ENCODE results near the gene C6orf163. TPM values are rescaled to one million over a fixed set of nuclear protein-coding genes. Genes with fewer than 3 reads are reported as not detected.

Gene C6orf163
- total RNA-seq, 4 donors from 2014 or later = 7.0 to 8.6 TPM; not detected in 2

DNA sequence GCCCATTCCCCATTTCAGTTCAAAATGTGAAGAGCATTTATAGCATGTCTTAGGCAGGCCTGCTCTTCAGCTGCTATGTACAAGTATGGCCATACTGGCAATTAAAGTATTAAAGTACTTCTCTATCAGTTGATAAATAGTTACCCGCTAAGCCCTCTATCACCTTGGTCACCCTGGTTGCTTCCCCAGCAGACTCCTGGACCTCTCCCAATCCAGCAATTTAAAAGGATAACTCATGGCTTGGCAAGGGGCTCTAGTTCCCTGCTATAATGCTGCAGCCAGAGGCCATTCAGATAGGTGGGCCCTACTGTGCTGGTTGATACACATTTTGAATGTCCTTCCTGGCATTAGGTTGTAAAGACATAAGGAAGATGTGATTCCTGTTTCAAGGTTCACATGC, 7.0 kb downstream of the C6orf163 start:
- H3K36me3 ChIP-seq = peaks cover 0 to 4% of the 10 kb centered on the region in 2 donors
- H3K27me3 ChIP-seq = no peaks in the 10 kb centered on the region
- no peak overlapping the region for H3K4me3 ChIP-seq
- TF ChIP-seq POLR2A (IDR thresholded peaks at IDR 0.05) = no peak
- TF ChIP-seq, protein P1, sequence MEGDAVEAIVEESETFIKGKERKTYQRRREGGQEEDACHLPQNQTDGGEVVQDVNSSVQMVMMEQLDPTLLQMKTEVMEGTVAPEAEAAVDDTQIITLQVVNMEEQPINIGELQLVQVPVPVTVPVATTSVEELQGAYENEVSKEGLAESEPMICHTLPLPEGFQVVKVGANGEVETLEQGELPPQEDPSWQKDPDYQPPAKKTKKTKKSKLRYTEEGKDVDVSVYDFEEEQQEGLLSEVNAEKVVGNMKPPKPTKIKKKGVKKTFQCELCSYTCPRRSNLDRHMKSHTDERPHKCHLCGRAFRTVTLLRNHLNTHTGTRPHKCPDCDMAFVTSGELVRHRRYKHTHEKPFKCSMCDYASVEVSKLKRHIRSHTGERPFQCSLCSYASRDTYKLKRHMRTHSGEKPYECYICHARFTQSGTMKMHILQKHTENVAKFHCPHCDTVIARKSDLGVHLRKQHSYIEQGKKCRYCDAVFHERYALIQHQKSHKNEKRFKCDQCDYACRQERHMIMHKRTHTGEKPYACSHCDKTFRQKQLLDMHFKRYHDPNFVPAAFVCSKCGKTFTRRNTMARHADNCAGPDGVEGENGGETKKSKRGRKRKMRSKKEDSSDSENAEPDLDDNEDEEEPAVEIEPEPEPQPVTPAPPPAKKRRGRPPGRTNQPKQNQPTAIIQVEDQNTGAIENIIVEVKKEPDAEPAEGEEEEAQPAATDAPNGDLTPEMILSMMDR (IDR thresholded peaks at IDR 0.05) = no peak
- intact Hi-C loops (cut with DNase I; ENCODE audit: low total_unique reads) = no loop called here
- H3K9me3 ChIP-seq = no peaks in the 10 kb centered on the region
- no peak for DNase-seq
- no peak overlapping the region for H3K27ac ChIP-seq
- no peaks in the 10 kb centered on the region for H3K4me1 ChIP-seq

DNA sequence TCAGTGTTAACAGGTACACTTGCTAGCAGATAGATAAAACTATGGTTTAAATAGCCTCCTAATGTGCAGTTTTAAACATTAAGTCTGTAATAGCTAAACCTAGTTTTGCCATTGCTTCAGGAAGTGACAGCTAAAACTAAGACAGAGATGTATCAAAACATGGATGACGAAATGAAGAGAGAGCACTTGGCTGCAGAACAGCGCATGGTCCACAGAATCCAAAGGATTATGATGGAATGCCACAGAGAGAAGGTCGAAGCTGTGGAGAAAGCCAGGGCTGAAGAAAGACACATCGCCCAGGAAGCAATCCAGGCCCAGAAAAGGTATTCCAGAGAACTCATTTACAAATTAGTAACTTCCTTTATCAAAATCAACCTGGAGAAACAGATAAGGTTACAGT, 11.6 kb downstream of the C6orf163 start:
- DNase-seq = no peak
- Histone ChIP-seq H3K27me3 (no peaks in the 10 kb centered on the region), H3K36me3 (no peaks in the 10 kb centered on the region), H3K9me3 (no peaks in the 10 kb centered on the region), H3K4me3 (no peak overlapping the region), H3K4me1 (no peaks in the 10 kb centered on the region), H3K27ac (no peak overlapping the region)
- intact Hi-C loops (cut with DNase I; ENCODE audit: low total_unique reads) = no loop called here
- TF ChIP-seq, protein P1 (IDR thresholded peaks at IDR 0.05) = no peak
- TF ChIP-seq POLR2A (IDR thresholded peaks at IDR 0.05) = no peak

DNA sequence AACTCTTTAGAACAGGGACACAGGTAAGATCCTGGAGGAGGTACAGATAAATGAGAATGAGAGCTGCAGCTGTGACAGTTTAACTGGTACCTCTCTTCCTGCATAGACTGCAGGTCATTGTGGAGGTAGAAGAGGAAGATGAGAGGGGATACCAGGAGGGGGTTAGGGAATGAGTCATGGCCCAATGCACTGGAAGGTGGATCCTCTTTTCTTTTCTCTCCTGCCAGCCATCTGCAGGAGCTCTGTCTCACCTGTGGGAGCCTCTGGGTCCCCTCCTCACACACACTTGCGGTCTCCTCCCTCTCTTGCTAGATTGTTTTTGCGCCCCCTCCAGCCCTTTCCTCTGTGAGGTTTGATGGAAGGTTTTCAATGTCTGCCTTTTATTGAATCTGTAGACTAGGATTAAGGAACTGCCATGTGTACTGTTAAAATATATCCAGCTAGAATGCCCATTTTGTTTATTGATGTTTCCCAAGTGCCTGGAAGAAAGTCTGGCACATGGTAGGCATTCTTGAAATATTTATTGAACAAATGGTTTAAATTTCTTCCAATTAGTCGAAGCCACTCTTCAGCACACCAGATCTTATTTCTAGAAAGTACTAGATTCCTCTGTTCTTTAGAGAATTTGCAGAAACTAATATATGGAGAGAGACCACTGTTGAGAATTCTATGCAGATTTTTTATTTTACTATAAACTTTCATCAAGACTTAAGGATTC, 13.0 kb downstream of the C6orf163 start:
- Histone ChIP-seq H3K4me1 (no peaks in the 10 kb centered on the region), H3K27ac (no peak overlapping the region), H3K36me3 (no peaks in the 10 kb centered on the region), H3K27me3 (no peaks in the 10 kb centered on the region), H3K4me3 (no peak overlapping the region), H3K9me3 (no peaks in the 10 kb centered on the region)
- no peak for TF ChIP-seq POLR2A (IDR thresholded peaks at IDR 0.05)
- DNase-seq = no peak
- intact Hi-C loops (cut with DNase I; ENCODE audit: low total_unique reads) = no loop called here

DNA sequence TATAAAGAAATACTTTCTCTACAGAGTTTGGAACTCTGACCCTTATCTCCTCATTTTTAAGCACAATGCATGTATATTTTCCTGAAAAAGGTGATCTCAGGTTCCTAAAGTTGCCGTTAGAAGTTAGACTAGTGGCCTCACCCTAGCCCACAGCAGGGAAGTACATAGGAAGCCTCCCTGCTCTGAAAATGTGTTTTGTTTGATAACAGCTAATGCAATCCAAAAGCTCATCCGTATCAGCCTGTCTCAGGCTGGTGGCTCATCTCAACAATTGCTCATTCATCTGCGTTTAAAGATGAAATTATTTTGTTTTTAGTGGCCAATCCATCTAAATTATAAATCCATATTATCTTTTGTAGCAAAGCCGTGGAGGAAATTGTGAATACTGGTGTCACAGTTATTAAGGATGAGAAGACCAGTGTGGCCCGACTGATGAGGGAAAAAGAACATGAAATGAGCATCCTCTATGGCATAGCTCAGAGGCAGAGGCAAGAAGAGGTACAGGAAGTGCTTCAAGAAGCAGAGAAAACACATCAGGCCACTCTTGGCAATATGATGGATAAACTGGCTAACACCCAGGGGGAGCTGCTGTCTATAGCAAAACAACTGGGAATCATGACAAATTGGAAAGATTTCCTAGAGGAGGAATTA, 20.1 kb downstream of the C6orf163 start:
- intact Hi-C loops (cut with DNase I; ENCODE audit: low total_unique reads) = no loop called here
- no peak for TF ChIP-seq POLR2A (IDR thresholded peaks at IDR 0.05)
- TF ChIP-seq, protein P1 (IDR thresholded peaks at IDR 0.05) = no peak
- Histone ChIP-seq H3K27me3 (no peaks in the 10 kb centered on the region), H3K4me3 (no peak overlapping the region), H3K4me1 (no peaks in the 10 kb centered on the region), H3K27ac (no peak overlapping the region), H3K9me3 (no peaks in the 10 kb centered on the region), H3K36me3 (no peaks in the 10 kb centered on the region)
- DNase-seq = no peak

DNA sequence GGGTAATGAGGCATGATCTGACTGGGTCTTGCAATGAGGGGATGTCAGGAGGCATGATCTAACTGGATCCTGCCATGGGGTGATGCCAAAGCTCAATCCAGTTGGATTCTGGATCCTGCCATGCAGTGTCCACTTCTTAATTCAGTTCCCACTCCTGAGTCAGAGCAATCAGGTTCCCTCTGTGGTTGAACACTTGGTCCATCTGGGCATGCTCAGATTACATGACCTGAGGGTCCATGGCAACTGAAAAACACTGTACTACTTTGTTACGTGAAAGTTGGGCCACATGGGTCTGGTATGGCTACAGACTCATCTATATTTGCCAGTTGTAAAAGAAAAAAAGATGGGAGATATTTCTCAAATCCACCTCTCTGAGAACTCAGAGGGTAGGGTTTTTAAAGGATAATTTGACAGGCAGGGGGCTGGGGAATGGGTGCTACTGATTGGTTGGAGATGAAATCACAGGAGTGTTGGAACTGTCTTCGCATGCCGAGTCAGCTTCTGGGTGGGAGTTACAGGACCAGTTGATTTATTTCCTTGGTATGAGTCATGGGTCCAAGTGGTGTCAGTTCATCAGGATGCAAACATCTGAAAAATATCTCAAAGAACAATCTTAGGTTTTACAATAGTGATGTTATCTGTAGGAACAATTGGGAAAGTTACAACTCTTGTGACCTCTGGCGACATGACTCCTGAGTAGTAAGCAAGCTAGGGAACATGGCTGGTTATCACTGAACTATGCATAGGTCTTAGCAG, 21.6 kb downstream of the C6orf163 start:
- H3K9me3 ChIP-seq = no peaks in the 10 kb centered on the region
- DNase-seq = no peak

More for the DNA sequence above, 21.6 kb downstream of the C6orf163 start:
- intact Hi-C loops (cut with DNase I; ENCODE audit: low total_unique reads) = no loop called here
- Histone ChIP-seq H3K27me3 (no peaks in the 10 kb centered on the region), H3K4me1 (no peaks in the 10 kb centered on the region), H3K27ac (no peak overlapping the region), H3K4me3 (no peak overlapping the region), H3K36me3 (no peaks in the 10 kb centered on the region)
- TF ChIP-seq, protein P1 (IDR thresholded peaks at IDR 0.05) = no peak
- no peak for TF ChIP-seq POLR2A (IDR thresholded peaks at IDR 0.05)
